GM18873 (cell line): ENCODE results near the gene CHPF2.

ENCODE experiments used
- ATAC-seq: cut with Tn5 transposase; IDR thresholded peaks from one replicate; pipeline ENCODE4 v1.9.1; 2021; ENCODE audit warnings: mild to moderate bottlenecking, moderate library complexity, moderate number of reproducible peaks; ENCODE audit not compliant: unreplicated experiment, low FRiP score

The CHPF2 gene

GRCh38 chr7:151260471-151260870 is 28.2 kb downstream of the CHPF2 start:
- ATAC-seq, result no peak

DNA sequence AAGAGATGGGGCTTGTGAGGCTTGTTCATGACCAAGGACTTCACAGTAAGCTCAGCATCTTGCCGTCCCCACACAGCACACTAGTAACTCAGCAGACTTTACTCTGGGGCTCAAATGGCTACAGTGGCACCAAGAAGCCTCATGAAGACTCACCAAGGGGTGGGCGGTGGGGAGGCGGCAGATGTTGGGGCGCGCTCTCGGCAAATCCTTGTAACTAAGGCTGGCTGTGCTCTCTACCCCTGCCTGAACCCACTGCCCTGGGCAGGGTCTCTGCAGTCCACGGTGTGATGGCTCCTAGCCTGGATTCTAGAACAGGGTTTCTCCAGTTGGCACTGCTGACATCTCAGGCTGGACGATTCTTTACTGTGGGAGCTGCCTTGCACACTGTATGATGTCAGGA is 28.6 kb downstream of the CHPF2 start:
- no peak for ATAC-seq

DNA sequence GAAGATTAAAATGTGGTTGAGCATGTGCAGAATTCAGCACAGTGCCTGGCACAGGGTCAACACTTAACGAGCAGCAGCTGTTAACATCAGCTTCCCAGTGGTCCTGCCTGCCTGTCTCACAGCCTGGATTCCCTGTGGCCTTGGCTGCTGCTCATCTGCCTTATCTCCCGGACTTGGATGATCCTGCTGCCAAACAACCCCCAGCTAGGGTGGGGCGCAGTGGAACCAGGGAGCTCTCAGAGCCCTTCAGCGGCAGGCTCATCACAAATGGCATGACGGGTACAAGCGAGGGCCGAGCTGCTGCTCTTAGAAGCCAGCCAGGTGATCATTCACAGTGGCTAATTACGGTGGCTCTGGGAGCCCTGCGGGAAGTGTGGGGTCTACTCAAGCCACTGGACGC is 29.2 kb downstream of the CHPF2 start:
- no peak for ATAC-seq

DNA sequence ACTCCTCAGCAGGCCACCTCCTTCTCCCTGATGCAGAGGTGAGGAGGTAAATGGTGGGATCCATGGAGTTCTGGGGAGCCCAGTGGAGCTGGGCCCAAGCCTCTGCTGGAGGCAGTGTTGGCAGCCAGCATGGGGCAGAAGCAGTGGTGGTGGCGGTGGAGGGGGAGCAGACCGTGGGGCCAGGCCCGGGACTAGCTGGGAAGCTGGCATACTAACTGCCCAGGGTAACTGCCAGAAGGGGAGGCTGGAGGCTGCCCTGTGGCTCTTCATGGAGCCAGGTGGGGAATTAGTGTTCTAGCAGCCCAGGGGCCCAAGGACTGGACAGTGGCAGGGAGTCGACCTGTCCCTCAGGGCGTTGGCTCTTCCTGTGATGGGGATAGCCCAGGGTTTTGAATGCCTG is 32.3 kb downstream of the CHPF2 start:
- ATAC-seq, result no peak

GRCh38 chr7:151265351-151265931 is 33.2 kb downstream of the CHPF2 start:
- ATAC-seq, result no peak

DNA sequence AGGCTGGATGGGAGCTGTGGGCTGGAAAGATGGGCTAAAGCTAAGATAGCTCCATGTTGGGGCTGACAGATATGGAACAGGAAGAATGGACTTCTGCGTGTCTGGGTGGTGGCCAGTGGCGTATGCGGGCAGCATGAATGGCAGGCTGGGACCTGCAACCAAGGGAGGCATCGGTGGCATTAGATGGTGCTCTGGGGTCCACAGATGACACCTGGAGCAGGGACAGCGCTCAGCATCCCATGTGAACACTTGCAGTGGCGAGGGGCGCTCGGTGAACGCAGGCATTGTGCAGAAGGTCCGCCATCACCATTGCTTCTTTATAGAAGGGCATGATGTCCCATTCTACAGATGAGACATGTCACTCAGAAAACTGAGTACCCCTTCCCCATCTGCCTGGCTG is 37.2 kb downstream of the CHPF2 start:
- ATAC-seq, result no peak

DNA sequence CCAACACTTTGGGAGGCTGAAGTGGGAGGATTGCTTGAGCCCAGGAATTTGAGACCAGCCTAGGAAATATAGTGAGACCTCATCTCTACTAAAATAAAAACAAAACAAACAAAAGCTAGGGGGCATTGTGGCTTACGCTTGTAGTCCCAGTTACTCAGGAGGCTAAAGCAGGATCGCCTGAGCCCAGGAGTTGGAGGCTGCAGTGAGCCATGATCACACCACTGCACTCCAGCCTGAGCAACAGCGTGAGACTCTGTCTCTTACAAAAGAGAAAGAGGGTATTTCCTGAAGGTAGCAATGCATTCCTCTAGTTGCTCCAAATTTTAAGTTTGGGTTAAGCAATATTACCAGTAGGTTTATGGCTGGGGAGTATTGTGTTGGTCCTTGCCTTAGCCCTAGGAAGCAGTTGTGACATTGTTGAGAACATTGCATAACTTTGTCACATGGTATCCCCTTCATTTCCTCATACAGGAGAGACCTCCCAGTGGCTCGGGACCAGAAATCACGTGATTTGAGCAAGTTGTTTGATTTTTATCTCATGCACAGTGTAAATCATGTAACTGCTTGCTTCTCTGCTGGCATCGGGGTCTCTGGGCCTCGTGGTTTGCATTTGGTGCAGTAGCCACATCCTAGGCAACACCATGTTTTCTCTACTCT is 39.5 kb downstream of the CHPF2 start:
- no peak for ATAC-seq

DNA sequence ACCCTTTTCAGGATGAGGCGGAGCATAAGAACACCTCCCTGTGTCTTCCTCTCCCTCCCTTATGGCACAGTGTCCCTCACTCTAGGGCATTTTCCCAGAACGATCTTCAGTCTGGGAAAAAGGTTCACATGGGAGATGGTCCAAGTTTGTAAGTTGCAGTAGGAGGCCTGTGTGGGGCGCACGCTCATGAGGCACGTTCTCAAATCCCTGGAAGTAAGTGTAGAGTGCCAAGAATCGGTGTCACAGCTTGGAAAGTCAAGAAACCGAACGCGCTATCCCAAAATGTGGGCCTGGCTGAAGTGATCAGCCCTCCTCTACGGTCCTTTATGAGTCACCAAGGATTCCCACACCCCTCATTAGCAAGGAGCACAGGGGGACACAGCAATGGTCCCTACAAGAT is 40.1 kb downstream of the CHPF2 start:
- no peak for ATAC-seq

DNA sequence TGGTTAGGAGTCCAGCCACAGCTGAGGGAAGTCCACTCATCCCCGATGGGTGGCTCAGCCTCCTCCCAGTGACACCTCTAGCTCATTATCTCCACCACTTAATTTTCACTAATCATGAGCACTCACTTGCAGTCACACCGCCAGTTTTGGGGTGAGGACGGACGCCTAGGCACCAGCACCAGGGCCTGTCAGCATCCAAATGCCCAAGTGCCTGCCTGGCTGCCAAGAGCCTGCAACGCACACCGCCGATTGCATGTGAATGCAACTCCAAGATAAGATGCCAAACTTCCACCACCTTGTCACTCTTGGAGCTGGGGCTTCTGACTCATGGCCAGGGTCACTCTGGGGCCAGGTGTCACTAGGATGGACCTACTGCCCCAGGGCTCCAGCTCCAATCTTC is 40.6 kb downstream of the CHPF2 start:
- no peak for ATAC-seq

DNA sequence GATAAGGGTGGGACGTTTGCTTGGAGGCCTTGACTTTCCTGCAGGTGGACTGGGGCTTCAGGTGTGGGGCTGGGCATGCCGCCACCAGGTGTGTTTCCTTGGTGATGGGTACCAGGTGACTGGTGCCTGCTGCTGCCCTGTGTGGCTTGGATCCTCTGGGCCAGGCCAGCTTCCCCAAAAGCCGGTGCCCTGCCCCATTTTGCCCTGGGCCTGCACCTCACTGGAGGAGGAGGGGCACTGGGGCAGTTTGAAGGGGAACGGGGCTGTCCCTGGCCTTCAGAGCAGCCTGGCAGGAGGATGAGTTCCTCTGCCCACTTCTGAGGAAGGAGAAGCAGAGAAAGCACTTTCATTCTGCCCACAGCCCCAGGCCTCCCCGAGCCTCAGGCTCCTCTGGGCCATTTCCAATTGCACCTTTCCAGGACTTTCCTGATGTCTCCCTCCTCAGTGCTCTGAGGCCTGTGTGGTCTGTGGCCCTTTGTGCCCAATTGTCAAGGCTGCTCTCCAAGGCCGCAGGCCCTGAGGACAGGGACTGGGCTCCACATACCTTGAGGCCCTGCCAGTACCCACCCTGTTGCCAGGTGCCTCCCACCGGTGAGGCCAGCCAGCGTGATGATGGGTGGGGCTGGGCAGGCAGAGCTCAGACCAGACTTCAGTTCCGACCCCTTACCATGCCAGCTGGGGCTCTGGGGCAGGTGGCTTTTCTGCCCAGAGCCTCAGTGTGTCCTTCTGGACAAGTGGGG is 41.5 kb downstream of the CHPF2 start:
- ATAC-seq, result no peak

- ATAC-seq, result no peak
These were observed 42.1 kb downstream of the CHPF2 start for GRCh38 chr7:151274396-151274795.

DNA sequence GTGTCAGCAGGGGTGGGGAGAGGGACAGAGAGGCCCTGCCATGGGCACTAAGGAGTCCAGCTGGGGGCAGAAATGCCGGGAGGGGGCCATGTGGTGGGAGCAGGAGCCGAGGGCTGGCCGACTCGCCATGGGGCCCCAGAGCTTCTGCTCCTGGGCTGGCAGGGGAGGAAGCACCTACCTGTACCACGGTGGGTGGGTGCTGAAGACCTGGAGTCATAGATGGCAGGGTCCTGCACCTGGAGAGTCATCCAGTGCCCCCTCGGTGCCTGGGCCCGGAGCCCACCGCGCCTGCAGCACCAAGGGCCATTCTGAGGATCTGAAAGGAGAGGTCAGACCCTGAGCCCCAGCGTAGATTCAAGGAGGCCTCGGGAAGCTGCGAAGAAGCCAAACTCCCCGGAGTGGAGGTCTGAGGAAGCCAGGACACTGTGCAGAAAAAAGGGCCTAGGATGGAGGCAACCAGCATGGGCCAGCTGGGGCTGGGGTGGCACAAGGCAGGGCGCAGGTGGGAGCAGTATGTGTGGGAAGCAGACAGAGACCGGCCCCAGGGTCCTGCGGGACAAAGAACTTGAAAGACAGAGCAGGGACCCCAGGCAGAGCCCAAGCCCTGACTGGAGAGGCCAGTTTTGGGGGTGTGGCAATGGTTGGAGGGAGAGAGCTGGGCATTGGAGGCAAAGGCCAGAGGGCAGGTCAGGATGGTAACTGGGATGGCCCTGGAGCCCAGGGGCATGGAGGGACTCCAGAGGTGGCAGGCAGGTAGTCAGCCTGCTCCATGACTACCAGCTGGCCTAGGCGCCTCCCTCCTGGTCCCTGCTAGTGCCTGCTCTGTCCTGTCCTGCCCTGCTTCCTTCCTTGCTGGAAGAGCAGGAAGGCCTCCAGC is 42.9 kb downstream of the CHPF2 start:
- ATAC-seq, result no peak

DNA sequence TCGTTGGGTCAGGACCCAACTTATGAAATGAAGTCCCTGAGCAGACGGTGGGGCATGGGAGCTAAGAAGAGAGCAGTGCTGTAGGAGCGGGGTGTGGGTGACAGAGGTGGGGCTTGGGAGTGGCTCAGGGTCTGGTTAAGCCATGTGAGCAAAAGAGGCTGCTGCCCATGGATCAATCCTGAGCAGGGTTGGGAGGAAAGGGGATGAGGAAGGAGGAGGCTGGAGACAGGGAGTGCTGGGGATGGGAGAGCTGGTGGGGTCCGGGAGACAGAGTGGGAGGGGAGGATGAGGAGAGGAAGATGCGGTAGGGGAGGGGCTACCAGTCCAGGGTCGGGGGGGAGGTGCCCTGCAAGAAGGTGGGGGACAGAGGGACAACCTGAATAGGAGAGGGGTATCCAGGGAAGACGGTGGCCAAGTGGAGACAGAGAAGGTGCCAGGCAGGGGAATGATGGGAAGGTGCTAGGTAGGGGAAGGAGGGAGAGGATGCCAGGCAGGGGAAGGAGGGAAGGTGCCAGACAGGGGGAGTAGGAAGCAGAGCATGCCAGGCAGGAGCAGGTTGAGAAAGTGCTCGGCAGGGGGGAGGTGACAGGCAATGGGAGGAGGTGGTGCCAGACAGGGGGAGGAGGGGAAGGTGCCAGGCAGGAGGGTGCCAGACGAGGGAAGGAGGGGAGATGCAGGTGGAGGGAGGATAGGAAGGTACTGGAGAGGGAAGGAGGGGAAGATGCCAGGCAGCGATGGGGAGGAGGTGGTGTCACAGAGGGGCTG is 43.7 kb downstream of the CHPF2 start:
- ATAC-seq, result no peak

GRCh38 chr7:151276666-151277590 is 44.6 kb downstream of the CHPF2 start:
- no peak for ATAC-seq

- no peak for ATAC-seq
These were observed 45.3 kb downstream of the CHPF2 start for GRCh38 chr7:151277631-151278030.

- ATAC-seq, result no peak
These were observed 46.7 kb downstream of the CHPF2 start for GRCh38 chr7:151278949-151279348.

GRCh38 chr7:151279868-151280267 is 47.6 kb downstream of the CHPF2 start:
- no peak for ATAC-seq

DNA sequence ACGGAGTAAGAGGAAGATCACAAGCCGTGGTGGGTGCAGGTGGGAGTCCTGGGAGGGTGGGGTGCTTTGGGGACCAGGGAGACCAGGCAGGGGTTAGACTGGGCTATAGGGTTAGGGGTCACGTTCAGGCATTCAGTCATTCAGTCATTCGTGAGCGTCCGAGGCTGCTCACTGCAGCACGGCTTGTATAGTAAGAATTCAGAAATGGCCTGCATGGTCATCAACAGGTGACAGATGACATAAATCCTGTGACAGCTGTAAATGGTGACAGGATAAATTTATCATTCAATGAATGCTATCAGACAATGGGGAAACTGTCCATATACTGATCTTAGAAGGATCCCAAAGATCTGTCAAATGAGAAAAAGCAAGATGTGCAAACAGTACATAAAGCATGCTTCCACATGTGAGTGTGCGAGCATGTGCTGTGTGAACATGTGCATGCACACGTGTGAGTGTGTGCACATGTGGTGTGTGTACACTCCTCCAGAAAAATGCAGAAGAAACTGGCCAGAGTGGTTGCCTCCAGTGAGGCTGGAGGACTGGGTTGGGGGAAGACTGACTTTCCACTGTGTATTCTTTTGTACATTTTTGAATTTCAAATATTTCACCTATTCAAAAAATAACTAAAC is 48.2 kb downstream of the CHPF2 start:
- no peak for ATAC-seq

GRCh38 chr7:151281686-151282085 is 49.4 kb downstream of the CHPF2 start:
- ATAC-seq, result no peak
